Prostate gland (tissue), 2 donors: ENCODE results near the gene RCN2. TPM values are rescaled to one million over a fixed set of nuclear protein-coding genes. Genes with fewer than 3 reads are reported as not detected.
"Not testable (repeated sequence)": the region's sequence is repeated elsewhere in the genome, so short reads cannot be mapped to it uniquely, and the experiment has no call there.

Source experiments
- DNase-seq: peaks from one replicate; pipeline ENCODE4 v3.0.0-alpha.2; 2019; ENCODE audit warnings: low spot score
- H3K27ac ChIP-seq, 2 donors: fragments of 200-600 bp; sonication (generic); 2 replicates each; pipeline ENCODE4 v1.5.1; 2017 to 2019
- H3K27me3 ChIP-seq: fragments of 200-600 bp; sonication (generic); replicated peaks from 2 replicates; pipeline ENCODE4 v1.5.1; 2019; ENCODE audit not compliant: insufficient read depth
- H3K36me3 ChIP-seq, 2 donors: fragments of 200-600 bp; sonication (generic); 1 replicate in 1 of 2; 2 replicates in 1 of 2; pipeline versions ENCODE4 v1.5.1 to v1.8.1; 2017 to 2019
- H3K4me1 ChIP-seq: fragments of 200-600 bp; sonication (generic); replicated peaks from 2 replicates; pipeline ENCODE4 v1.5.1; 2019
- H3K4me3 ChIP-seq, 2 donors: fragments of 200-600 bp; sonication (generic); 2 replicates each; pipeline ENCODE4 v1.5.1; 2017 to 2019
- H3K9me3 ChIP-seq: fragments of 200-600 bp; sonication (generic); 2 replicates; pipeline ENCODE4 v1.5.1; 2017
- CTCF ChIP-seq, 4 experiments: fragments of 200-600 bp in 2 of 4; fragments of 450-650 bp in 2 of 4; sonication (generic) in 2 of 4; IDR thresholded peaks; 1 replicate in 3 of 4; 2 replicates in 1 of 4; pipeline ENCODE4 v1.5.1; 2016 to 2019; ENCODE audit warnings: antibody characterized with exemption in 4 of 4, mild to moderate bottlenecking in 2 of 4, moderate library complexity in 2 of 4
- POLR2A ChIP-seq: fragments of 450-650 bp; IDR thresholded peaks from one replicate; pipeline ENCODE4 v1.6.1; 2016; ENCODE audit warnings: antibody characterized with exemption, mild to moderate bottlenecking
- POLR2AphosphoS5 ChIP-seq: sonication (generic); formaldehyde crosslinking; IDR thresholded peaks from one replicate; pipeline ENCODE4 v1.6.1; 2017; ENCODE audit warnings: antibody characterized with exemption
- WGBS: methylation state at CpG from one replicate; pipeline ENCODE4 v1.1.5; 2018; 5-methylcytosine and 5-hydroxymethylcytosine counted together
- intact Hi-C: fragments of 100-400 bp; cut with DNase I; formaldehyde crosslinking; loops from one replicate; pipeline ENCODE4 v1.14.2; 2022
- total RNA-seq, 2 donors: library from RNA; depleted of rRNA; stranded (reverse); fragments of >200 nt; gene quantifications; one replicate each; pipeline ENCODE4 v1.1.0, GENCODE V29; 2016

The RCN2 gene
- total RNA-seq, 2 donors from 2014 or later: 31.4 to 49.5 TPM

GRCh38 chr15:76898102-76898501 is 33.4 kb upstream of the RCN2 start:
- Histone ChIP-seq H3K36me3 (no peaks in the 10 kb centered on the region), H3K9me3 (no peaks in the 10 kb centered on the region), H3K27me3 (no peaks in the 10 kb centered on the region), H3K4me3 (no peak overlapping the region), H3K4me1 (no peaks in the 10 kb centered on the region), H3K27ac (no peak overlapping the region)
- TF ChIP-seq POLR2A (no peak), CTCF (IDR thresholded peaks at IDR 0.05) (no peak), POLR2AphosphoS5 (peak; percentile 52)
- intact Hi-C loops: no loop called here
- WGBS: 73% methylated on average over 4 of the region's 4 CpGs
- DNase-seq: peak; percentile 21

- H3K27ac ChIP-seq, H3K27me3 ChIP-seq, H3K36me3 ChIP-seq, H3K9me3 ChIP-seq, H3K4me3 ChIP-seq, DNase-seq, H3K4me1 ChIP-seq, intact Hi-C loops: not testable (repeated sequence)
- 97% methylated on average over 39 of the region's 39 CpGs for WGBS
These were observed 32.2 kb upstream of the RCN2 start for GRCh38 chr15:76899176-76899930.

GRCh38 chr15:76899931-76900310 is 31.6 kb upstream of the RCN2 start:
- intact Hi-C loops: not testable (repeated sequence)

GRCh38 chr15:76901965-76902364 is 29.6 kb upstream of the RCN2 start:
- intact Hi-C loops: no loop called here
- Histone ChIP-seq H3K4me3 (no peak overlapping the region), H3K36me3 (no peaks in the 10 kb centered on the region), H3K27ac (no peak overlapping the region), H3K27me3 (no peaks in the 10 kb centered on the region), H3K9me3 (no peaks in the 10 kb centered on the region), H3K4me1 (no peaks in the 10 kb centered on the region)
- no peak for TF ChIP-seq POLR2A
- no peak for TF ChIP-seq CTCF (IDR thresholded peaks at IDR 0.05)
- no peak for TF ChIP-seq POLR2AphosphoS5
- DNase-seq: no peak
- WGBS: 94% methylated on average over 2 of the region's 2 CpGs

More at GRCh38 chr15:76899931-76900310, 31.6 kb upstream of the RCN2 start:
- H3K4me3 ChIP-seq, H3K27me3 ChIP-seq, H3K36me3 ChIP-seq, H3K4me1 ChIP-seq, H3K27ac ChIP-seq, H3K9me3 ChIP-seq, DNase-seq: not testable (repeated sequence)
- 72% methylated on average over 3 of the region's 6 CpGs for WGBS

- Histone ChIP-seq H3K36me3 (no peaks in the 10 kb centered on the region), H3K27ac (no peak overlapping the region), H3K4me1 (no peaks in the 10 kb centered on the region), H3K9me3 (no peaks in the 10 kb centered on the region), H3K27me3 (no peaks in the 10 kb centered on the region), H3K4me3 (no peak overlapping the region)
- TF ChIP-seq POLR2AphosphoS5 (no peak), POLR2A (no peak), CTCF (IDR thresholded peaks at IDR 0.05) (peak in 2 of 4 experiments; percentile 17)
- no peak for DNase-seq
- intact Hi-C loops: no loop called here
These were observed 28.3 kb upstream of the RCN2 start for GRCh38 chr15:76903251-76903681.

- TF ChIP-seq POLR2AphosphoS5 (no peak), POLR2A (no peak), CTCF (IDR thresholded peaks at IDR 0.05) (no peak)
- Histone ChIP-seq H3K4me1 (no peaks in the 10 kb centered on the region), H3K4me3 (peak overlapping the region; percentile 92 to 99), H3K9me3 (no peaks in the 10 kb centered on the region), H3K36me3 (no peaks in the 10 kb centered on the region), H3K27ac (peak overlapping the region; percentile 89 to 93), H3K27me3 (no peaks in the 10 kb centered on the region)
- under 1% methylated on average over 29 of the region's 29 CpGs for WGBS
- peak; percentile 36 for DNase-seq
- intact Hi-C loops: no loop called here
These were observed 27.0 kb upstream of the RCN2 start for GRCh38 chr15:76904461-76905012.
